ENCODE measurements around the gene ATF5. TPM values are rescaled to one million over a fixed set of nuclear protein-coding genes. Genes with fewer than 3 reads are reported as not detected.

ATF5 gene
- total RNA-seq, 1 donor from 2014 or later: 21.7 TPM

DNA sequence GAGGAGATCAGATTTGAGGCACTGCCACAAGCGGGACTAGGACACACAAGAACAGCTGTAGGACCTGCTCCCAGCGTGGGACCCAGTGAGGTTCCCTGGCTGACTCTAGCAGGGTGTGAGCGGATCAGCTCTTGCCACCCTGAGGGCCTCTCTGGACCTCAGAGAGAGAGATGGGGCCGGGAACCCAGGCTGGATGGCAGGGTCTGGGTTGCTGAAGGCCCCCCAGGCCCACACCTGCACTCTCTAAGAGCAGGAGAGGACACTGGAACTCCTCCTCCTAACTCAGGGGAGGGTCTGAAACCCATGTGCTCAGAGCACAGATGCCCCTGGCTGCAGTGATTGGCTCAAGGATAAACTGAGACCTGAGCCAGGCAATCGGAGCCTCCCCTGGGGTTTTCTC, 18.8 kb upstream of the ATF5 start:
- H3K4me3 Mint-ChIP-seq: no peak overlapping the region
- H3K27ac Mint-ChIP-seq: no peak overlapping the region
- peaks cover 45% of the 10 kb centered on the region for H3K36me3 Mint-ChIP-seq
- H3K27me3 Mint-ChIP-seq (ENCODE audit: low read depth): no peaks in the 10 kb centered on the region
- no peaks in the 10 kb centered on the region for H3K4me1 Mint-ChIP-seq
- no peak for DNase-seq (ENCODE audit: low spot score in 2 of 2, unreplicated experiment in 2 of 2)
- peaks cover 3% of the 10 kb centered on the region for H3K9me3 Mint-ChIP-seq
- TF ChIP-seq, protein P1, sequence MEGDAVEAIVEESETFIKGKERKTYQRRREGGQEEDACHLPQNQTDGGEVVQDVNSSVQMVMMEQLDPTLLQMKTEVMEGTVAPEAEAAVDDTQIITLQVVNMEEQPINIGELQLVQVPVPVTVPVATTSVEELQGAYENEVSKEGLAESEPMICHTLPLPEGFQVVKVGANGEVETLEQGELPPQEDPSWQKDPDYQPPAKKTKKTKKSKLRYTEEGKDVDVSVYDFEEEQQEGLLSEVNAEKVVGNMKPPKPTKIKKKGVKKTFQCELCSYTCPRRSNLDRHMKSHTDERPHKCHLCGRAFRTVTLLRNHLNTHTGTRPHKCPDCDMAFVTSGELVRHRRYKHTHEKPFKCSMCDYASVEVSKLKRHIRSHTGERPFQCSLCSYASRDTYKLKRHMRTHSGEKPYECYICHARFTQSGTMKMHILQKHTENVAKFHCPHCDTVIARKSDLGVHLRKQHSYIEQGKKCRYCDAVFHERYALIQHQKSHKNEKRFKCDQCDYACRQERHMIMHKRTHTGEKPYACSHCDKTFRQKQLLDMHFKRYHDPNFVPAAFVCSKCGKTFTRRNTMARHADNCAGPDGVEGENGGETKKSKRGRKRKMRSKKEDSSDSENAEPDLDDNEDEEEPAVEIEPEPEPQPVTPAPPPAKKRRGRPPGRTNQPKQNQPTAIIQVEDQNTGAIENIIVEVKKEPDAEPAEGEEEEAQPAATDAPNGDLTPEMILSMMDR (IDR thresholded peaks at IDR 0.05; ENCODE audit: unreplicated experiment): no peak

DNA sequence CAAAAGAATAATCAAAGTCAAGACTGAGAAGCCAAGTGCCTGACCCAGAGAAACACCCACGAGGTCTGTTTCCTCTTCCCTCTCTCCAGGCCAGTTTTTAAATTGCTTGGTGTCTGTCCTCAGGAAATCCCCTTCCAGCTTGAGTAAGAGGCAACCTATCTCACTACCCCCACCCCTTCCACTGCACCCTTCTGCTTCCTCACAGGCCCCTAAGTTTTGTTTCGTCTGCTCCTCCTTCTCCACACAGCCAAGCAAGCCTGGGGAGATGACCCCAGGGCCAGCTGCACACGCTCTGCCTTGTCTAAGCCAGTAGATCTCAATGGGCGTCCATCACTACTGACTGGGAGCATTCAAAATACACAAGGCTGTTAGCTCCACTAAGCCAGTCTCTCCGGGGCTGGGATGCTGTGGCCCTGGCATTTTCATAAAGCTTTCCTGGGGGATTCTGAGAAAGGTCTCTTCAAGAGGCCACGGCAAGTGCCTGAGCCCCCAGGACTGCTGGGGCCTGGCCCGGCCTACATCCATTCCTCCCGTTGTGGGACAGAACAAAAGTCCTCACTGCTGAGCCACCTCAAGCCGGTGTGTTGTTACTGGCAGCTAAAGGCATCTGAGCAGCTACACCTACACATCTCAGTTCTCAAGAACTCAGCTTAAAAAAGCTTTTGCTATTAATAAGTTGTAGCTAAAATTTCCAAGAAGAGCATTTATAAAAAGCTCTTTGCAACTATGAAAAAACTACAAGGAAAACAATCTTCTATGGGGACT, 17.4 kb upstream of the ATF5 start:
- Mint-ChIP-seq H3K4me3 (no peak overlapping the region), H3K27ac (peak overlapping the region; percentile 37), H3K36me3 (peaks cover 46% of the 10 kb centered on the region), H3K4me1 (no peaks in the 10 kb centered on the region), H3K9me3 (peaks cover 7% of the 10 kb centered on the region), H3K27me3 (ENCODE audit: low read depth) (no peaks in the 10 kb centered on the region)
- TF ChIP-seq, protein P1 (IDR thresholded peaks at IDR 0.05; ENCODE audit: unreplicated experiment): no peak
- DNase-seq (ENCODE audit: low spot score in 2 of 2, unreplicated experiment in 2 of 2): no peak

DNA sequence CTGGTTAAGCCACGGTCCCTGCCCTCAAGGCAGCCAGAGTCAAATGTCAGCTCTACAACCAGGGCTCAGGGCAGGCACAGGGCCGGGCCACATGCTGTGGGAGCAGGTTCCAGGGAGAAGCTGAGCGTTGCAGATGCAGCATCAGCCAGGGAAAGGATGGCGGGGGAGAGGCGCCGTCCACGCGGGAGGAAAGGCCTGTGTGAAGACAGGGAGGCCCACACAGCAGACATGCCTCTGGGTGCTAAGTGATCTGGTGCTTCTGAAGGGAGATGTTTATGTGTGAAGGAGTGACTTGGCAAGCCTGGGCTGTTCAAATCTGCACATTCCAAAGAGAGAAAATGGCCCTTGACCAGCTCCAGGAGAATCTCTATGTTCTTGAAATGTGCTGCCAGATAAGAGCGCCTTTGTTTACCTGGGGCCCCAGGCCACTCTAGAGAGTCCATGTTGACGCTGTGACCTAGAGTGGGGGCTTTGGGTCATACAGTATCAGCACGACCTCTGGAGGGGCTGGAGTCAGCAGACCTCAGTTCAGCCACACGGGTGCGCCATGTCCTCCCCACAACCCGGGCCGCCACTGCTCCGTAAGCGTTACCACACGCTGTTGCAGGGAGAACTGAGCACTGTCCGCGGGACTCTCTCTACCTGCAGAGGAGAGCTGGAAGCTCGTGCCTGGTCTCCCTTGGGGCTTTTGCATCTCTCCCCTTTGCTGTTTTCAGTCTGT, 15.9 kb upstream of the ATF5 start:
- no peak for DNase-seq (ENCODE audit: low spot score in 2 of 2, unreplicated experiment in 2 of 2)
- peaks cover 7% of the 10 kb centered on the region for H3K9me3 Mint-ChIP-seq
- no peaks in the 10 kb centered on the region for H3K27me3 Mint-ChIP-seq (ENCODE audit: low read depth)
- H3K4me3 Mint-ChIP-seq: no peak overlapping the region
- TF ChIP-seq, protein P1 (IDR thresholded peaks at IDR 0.05; ENCODE audit: unreplicated experiment): no peak
- H3K36me3 Mint-ChIP-seq: peaks cover 48% of the 10 kb centered on the region
- H3K27ac Mint-ChIP-seq: peak overlapping the region; percentile 4
- H3K4me1 Mint-ChIP-seq: peaks cover 2% of the 10 kb centered on the region

DNA sequence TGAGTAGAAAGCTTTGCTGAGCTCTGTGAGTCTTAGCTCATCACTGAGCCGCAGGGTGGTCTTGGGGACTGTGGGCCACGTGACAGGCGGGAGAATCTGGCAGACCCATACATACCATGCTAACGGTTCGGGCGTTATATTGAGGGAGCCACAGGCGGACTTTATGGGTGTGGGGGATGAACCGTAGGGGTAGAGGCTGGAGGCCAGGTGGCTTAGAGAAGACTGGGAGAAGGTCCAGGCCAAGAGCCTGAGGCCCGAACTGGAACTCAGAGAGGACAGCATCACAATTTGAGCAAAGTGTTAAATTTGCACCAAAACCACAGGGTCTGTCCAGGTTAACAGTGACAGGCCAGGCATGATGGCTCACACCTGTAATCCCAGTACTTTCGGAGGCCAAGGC, 15.3 kb upstream of the ATF5 start:
- Mint-ChIP-seq H3K36me3 (peaks cover 45% of the 10 kb centered on the region), H3K4me3 (no peak overlapping the region)

DNA sequence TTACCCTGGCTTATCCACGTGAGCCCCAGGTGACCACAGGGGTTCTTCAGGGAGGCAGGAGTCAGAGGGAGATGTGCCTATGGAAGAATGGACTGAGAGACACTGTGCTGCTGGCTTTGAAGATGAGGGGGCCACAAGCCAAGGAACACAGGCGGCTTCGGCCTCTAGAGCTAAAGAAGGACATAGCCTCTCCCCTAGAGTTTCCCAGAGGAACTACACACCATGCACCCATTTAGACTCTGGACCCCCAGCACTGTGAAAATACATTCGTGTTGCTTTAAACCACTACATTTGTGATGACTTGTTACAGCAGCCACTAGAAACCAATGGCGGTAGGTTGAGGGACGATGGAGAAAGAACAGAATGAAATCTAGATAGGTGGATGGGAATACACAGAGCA, 13.7 kb upstream of the ATF5 start:
- H3K27ac Mint-ChIP-seq: no peak overlapping the region
- H3K36me3 Mint-ChIP-seq: peaks cover 44% of the 10 kb centered on the region
- H3K4me1 Mint-ChIP-seq: peaks cover 2% of the 10 kb centered on the region

More for the DNA sequence above, 15.3 kb upstream of the ATF5 start:
- no peak for DNase-seq (ENCODE audit: low spot score in 2 of 2, unreplicated experiment in 2 of 2)
- Mint-ChIP-seq H3K27me3 (ENCODE audit: low read depth) (no peaks in the 10 kb centered on the region), H3K27ac (no peak overlapping the region), H3K4me1 (peaks cover 2% of the 10 kb centered on the region), H3K9me3 (peaks cover 7% of the 10 kb centered on the region)
- TF ChIP-seq, protein P1 (IDR thresholded peaks at IDR 0.05; ENCODE audit: unreplicated experiment): no peak

More for the DNA sequence above, 13.7 kb upstream of the ATF5 start:
- TF ChIP-seq, protein P1 (IDR thresholded peaks at IDR 0.05; ENCODE audit: unreplicated experiment): peak; percentile 15
- no peak overlapping the region for H3K4me3 Mint-ChIP-seq
- H3K27me3 Mint-ChIP-seq (ENCODE audit: low read depth): no peaks in the 10 kb centered on the region
- peaks cover 7% of the 10 kb centered on the region for H3K9me3 Mint-ChIP-seq
- no peak for DNase-seq (ENCODE audit: low spot score in 2 of 2, unreplicated experiment in 2 of 2)

Data from mesothelial cell of epicardium (in vitro differentiated cells).